GM18505 (cell line): ENCODE data around the gene GLRX5.
A peak's percentile ranks its signal among the peaks of the same experiment; 100 is the strongest.

Source experiments
- ATAC-seq: cut with Tn5 transposase; IDR thresholded peaks from one replicate; pipeline ENCODE4 v1.9.1; 2021; ENCODE audit not compliant: unreplicated experiment
- POLR2A ChIP-seq: IDR thresholded peaks from 4 replicates; pipeline ENCODE4 v1.6.1; 2011; ENCODE audit warnings: borderline replicate concordance; ENCODE audit not compliant: insufficient read depth, insufficient read length; ENCODE audit errors: extremely low read depth

Gene GLRX5

GRCh38 chr14:95534299-95535225 is at the start of gene GLRX5:
Gene GLRX5 (plus strand): TSS chr14:95535050. CDS start chr14:95535090, 40 bp downstream.
- ATAC-seq, result peak; percentile 90
- peak; percentile 64 for TF ChIP-seq POLR2A

DNA sequence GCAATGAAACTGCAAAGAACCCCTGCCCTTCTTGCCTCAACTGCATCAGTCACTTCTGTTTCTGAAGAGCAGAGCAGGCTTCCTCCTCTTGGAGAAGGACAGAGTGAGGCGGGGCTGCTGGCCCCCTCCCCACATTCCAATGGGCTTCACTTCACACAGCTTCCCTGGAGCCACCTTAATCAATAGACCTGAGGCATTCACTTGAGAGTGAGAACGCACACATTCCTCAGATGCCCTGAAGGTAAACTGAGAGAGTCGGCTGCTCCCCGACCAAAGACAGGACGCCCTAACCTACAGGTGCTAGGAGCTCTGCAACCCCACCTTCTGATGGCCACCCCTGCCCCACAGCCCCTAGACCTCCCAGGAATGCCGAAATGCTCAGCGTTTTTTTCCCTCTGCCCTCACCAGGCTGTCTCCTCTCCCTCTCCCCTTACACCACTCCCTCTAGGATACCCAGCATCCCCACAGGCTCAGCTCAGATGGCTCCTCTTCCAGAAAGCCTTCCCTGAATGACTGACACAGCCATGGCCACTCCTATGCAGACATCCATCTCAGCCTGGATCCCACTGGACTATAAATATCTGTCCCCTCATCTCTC is 49.5 kb upstream of the GLRX5 start:
- ATAC-seq, result no peak
- no peak for TF ChIP-seq POLR2A

DNA sequence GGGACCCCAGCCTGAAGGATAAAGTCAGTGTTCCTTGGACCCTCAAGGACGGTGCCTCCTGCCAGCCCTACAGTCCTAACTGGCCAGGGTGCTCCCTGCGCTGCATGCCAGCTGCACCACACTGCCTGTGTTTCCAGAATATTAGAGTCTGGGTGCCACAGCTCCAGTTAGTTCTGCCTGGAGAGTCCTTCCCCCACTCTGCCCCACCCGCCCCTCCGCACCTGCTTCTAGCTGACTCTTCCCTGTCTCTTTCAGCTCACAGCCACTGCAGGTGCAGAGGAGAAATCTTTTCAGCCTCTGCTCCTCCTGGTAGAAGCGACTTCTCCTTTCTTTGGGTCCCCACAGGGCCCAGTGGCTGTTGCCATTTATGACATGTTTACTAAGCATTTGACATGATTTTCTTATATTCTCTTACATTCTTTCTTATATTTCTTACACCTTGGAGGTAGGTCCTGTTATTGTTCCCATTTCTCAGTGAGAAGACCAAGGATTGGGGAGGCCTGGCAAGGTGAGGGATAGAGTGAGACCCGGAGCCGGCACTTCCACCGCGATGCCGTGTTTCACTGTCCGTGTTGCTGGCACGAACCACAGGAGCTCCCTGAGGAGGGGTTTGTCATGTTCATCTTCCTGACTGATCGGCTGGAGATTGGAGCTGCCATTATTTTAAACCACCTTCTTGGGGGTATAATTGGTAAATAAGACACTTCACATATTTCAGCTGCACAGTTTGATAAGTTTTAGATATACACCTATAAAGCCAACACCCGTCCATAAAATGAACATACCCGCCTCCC is 47.8 kb upstream of the GLRX5 start:
- TF ChIP-seq POLR2A, result no peak
- no peak for ATAC-seq

DNA sequence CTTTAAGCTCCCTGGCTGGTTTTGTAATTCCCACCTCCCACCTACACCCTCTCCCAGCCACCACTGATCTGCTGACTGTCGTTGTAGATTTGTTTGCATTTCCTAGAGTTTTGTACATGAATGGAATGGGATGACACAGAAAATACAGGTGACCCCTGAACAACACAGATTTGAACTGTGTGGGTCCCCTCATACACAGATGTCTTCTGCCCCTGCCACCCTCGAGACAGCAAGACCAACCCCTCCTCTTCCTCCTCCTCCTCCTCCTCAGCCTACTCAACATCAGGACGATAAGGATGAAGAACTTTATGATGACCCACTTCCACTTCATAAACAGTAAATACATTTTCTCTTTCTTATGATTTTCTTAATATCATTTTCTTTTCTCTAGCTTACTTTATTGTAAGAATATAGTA is 47.2 kb upstream of the GLRX5 start:
- ATAC-seq, result no peak

GRCh38 chr14:95488376-95489213 is 46.3 kb upstream of the GLRX5 start:
- TF ChIP-seq POLR2A, result no peak

More for the DNA sequence above, 47.2 kb upstream of the GLRX5 start:
- no peak for TF ChIP-seq POLR2A

GRCh38 chr14:95489214-95490137 is 45.4 kb upstream of the GLRX5 start:
- ATAC-seq, result no peak
- TF ChIP-seq POLR2A, result no peak

More at GRCh38 chr14:95488376-95489213, 46.3 kb upstream of the GLRX5 start:
- ATAC-seq, result no peak

DNA sequence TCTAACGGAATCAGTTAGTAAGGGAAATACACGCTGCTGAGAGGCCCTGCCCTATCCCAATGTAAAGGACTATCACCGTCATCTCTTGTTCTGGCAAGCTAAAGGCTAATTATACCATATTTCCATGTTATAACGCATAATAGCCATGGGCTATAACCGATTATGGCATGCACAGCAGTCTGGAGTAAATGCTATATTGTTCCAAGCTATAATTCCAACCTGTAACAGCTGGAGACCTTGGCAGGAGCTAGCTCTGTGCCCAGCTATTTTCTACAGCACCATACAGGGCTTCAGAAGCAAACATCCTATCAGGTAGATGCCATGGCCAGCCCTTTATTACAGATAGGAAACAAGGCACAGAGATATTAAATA is 44.7 kb upstream of the GLRX5 start:
- no peak for ATAC-seq
- TF ChIP-seq POLR2A, result no peak

DNA sequence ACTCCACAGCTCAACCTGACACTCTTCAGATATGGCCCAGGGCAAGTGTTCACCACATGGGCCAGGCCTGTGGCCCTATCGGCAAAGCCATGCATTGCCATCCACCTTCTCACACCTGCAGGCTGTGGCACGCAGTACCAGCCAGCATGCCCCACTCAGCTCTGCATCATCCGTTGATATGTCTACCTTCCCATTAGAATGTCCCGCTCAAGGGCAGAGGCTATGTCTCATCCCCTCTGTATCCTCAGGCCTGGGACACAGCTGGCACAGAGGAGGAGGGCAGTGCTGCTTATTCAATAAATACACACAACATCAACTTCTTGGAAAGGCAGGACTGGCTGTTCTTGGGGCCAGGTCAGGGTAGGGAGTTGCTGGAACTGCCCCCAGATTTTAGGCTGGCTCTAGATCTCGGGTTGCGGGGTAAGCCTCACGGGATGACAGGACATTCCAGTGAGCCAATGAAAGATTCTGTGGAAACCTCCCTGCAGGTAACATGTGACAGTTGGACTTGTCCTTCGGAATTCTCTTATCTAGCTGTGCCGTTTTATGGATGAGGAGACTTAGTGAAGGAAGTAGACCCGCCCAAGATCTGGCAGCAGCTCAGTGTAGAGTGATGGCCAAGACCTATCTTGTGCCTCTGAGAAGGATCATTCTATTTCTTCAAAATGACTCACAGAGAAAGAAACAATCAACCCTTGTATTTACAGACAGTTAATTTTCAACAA is 44.0 kb upstream of the GLRX5 start:
- ATAC-seq, result no peak
- no peak for TF ChIP-seq POLR2A

GRCh38 chr14:95491936-95492608 is 42.8 kb upstream of the GLRX5 start:
- no peak for TF ChIP-seq POLR2A
- ATAC-seq, result no peak

DNA sequence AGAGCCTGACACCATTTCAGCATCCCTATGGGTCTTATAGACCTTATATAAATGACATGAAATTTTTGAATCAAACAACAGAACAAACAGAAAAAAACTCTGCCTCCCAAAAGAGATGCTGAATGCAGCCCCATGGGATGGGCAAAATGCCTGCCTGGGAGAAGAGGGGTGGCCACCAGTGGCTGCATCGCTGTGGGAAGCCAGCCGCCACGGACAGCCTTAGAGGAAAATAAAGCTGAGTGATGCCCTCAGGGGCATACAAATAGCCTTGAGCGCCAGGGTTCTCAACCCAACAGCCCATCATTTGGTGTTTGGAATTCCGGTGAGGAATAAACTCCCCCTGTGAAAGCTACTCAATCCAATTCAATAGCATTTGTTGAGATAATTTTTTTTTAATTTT is 41.3 kb upstream of the GLRX5 start:
- TF ChIP-seq POLR2A, result no peak
- no peak for ATAC-seq

DNA sequence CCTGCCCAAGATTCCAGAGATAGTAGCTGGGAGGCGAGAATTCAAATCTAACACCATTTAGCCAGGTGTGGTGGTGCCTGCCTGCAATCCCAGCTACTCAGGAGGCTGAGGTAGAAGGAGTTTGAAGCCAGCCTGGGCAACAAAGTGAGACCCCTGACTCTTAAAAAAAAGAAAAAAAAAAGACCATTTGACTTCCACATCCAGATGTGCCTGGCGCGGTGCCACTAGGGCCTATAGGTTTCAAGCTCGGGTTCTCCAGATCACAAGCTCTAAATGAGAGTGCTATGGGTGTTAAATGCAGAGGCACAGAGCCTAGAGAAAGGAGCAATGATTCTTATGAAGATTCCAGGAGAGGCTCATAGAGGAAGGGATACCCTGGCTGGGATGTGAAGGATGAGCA is 40.9 kb upstream of the GLRX5 start:
- no peak for TF ChIP-seq POLR2A
- no peak for ATAC-seq

DNA sequence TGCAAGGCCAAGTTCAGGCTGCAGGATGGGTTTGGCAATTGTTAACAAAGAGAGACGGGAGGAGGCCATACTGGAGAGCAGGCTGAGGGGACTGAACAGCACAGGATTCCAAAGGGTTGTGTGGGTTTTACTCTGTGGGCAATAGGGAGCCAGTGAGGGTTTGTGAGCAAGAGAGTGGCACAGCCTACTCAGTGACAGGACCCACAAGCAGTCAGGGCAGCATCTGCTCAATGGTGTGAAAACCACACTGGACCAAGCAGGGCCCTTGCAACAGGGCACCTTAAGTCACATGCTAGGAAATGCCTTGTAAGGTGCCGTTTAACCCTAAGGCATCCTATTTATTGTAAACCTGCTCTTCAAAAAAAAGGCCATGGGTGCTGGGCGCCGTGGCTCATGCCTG is 40.4 kb upstream of the GLRX5 start:
- no peak for TF ChIP-seq POLR2A
- no peak for ATAC-seq
